ENCODE data around the gene GPR153. TPM values are rescaled to one million over a fixed set of nuclear protein-coding genes. Genes with fewer than 3 reads are reported as not detected.

Gene GPR153
- polyA plus RNA-seq, 1 donor = 17.2 TPM

DNA sequence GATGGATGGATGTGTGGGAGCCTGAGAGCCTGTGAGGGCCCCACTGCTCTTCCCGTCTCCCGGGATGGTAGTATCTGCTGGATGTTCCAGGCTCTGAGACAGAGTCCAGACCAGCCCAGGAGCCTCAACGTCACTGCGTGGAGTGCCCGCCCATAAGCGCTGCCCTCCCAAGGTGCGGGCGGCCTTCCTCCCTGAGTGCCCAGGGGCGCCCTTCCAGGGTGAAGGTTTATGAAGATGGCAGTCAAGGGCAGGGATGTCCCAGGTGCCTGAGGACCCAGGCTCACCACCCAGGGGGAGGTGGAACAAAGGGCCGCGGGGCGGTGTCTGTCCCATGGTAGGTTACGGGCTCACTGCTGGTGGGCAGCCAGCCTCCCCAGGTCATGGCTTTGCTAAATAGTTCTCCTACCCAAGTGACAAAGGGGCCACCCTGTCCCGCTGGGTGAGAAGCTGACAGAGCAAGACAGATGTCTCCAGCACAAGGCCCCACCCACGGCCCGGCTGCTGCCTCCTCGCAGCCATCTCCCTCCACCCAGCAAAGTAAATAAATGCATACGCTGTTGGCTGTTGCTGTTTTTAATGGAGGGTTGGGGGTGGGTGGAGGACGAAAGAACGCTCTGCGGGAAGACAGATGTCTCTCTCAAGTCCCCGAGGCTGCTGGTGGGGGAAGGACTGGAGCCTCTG, 9.0 kb upstream of the GPR153 start:
- DNase-seq (ENCODE audit: low read depth) = no peak

DNA sequence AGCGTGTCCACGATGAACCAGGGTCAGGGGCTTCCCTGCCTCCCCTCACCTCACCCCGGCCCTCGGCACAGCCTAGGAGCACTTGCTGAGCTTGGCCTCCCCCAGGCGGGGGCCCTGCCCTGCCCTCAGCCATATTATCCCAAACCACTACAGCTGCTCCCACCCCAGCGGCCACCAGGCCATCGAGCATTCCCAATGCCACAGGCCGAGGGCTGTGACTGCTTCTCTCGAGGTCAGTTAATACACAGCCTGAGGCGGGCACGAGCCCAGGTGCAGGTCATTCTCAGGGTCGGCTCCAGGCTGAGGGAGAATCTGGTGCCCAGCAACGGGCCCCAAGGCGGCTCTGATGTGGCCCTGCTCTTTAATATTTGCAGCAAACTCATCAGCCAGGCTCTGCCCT, 8.4 kb upstream of the GPR153 start:
- DNase-seq (ENCODE audit: low read depth) = no peak

DNA sequence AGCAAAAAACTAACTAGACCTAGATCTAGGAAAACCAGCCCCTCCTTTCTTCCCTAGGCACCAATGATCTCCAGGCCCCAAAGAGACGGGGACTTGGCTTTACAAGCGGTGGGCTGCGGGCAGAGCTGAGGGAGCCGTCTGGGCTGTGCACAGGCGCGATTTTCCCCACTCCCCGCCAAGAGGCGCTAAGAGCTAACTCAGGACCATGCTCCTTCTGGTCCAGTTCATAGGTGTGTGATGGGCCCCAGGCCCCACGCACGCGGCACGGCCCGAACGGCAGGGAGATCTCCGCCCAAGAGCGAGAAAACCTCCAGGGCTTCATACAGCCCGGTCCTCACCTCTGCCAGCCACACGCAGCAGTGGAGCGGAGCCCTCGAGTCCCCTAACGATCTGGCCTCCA, 7.5 kb upstream of the GPR153 start:
- DNase-seq (ENCODE audit: low read depth) = no peak

DNA sequence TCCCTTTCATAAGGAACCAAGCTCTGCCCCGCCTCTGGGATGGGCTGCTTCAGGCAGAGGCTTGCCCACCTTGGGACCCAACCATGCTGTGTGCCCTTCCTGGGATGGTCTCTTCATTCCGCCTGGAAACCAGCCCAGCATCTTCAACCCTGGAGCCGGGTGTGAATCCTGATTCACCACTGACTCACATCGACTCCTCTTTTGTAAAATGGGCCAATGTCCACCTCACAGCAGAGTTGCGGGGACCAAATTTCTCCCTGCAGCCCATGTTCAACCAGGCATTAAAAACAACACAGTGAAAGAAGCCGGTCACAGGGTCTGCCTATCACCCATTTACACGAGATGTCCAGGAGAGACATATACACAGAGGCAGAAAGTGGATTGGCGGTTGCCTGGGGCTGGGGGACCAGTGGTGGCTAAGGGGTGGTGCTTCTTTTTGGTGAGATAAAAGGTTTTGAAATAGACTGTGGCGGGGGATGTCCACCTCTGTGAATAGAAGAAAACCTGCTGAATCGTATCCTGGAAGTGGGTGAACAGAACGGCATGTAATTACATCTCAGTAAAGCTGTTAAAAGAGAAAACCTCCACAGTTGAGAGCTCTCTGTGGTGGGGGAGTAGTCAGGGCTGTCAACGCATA, 6.9 kb upstream of the GPR153 start:
- DNase-seq (ENCODE audit: low read depth) = no peak

DNA sequence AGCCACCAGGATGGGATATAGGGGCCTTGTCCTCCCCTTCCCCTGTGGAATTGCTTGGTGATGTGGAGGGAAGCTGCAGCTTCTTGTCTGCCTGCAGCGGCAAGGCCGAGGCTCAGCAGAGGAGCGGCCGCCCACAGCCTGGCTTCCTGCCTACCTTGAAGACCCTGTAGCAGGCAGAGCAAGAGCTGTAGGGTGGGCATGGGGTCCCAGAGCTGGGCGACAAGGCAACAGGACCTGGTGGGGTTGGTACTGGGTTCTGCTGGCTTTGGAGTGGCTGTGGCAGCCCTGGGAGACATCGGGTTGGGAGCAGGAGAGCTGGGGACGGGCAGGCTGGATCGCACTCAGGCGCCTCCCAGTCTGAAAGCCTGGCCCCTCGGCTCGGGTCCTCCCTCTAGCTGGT, 5.7 kb upstream of the GPR153 start:
- no peak for DNase-seq (ENCODE audit: low read depth)

DNA sequence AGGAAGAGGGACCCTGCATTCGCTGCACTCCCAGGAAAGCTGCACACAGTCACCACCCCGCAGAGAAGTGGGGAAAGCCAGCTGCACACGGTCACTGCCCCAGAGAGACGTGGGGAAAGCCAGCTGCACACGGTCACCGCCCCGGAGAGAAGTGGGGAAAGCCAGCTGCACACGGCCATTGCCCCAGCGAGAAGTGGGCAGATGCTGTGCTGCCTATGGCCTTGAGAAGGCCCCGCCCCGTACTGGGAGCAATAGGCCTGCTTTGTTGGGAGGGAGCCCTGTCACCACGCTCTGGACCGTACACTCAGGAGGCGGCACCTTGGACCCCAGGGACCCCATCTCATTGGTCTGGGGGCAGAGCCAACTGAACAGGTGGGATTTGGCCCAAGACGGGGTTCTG, 4.3 kb upstream of the GPR153 start:
- no peak for DNase-seq (ENCODE audit: low read depth)

DNA sequence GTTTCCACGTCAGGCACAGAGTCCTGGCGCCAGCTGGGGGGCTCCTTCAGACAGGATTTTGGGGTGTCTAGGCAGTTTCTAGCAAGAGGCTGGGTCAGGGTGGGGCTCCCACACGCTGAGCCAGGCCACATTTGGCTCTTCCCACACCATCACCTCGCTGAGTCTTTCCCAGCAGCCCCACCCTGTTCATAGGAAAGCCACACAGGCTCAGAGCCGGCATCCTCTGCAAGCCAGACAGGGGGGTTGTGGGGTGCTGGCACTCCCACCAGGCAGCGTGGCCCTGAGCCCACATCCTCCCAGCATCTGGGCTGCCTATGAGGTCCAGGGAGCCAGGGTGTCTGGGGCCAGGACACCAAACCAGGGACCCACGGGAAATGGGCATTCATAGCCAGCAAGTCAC, 2.8 kb upstream of the GPR153 start:
- DNase-seq (ENCODE audit: low read depth) = no peak

DNA sequence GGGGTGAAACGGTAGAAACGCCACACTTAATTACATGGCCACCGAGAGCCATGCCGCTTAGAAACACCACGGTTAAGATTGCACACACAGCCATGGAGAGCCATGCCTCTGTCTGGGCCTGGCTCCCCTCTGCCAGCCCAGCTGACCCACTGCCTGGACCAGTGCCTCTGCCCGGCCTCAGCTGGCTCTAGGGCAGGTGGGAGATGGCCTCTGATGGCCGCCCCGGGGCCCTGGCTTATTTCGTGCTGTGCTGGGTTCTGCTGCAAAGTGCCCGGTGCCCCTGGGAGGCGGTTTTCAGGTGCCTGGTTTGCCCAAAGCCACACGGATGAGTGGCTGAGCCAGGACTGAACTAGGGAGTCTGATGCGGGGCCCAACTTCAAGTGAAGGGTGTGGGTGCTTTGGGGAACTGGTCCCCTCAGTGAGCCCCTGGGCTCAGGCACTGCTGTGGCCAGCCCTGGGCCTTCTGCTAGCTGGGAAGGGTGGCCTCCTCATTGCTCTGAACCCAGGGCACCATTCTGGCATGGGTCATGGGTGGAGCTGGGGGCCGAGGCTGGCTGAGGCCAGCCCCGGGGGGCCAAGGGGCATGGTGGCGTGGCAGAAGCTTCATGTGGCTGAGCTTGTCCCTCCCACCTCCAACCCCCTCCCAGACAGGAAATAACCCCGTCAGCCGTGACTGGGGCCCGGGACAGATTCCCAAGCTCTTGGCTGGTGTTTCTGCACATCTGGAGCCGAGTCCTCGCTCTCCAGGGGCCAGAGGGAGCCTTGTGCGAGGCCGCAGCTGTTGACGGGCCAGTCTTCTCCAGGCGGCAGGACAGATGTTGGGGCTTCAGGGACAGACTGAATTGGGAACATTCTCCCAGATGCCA, 1.9 kb upstream of the GPR153 start:
- peak; percentile 56 for DNase-seq (ENCODE audit: low read depth)

DNA sequence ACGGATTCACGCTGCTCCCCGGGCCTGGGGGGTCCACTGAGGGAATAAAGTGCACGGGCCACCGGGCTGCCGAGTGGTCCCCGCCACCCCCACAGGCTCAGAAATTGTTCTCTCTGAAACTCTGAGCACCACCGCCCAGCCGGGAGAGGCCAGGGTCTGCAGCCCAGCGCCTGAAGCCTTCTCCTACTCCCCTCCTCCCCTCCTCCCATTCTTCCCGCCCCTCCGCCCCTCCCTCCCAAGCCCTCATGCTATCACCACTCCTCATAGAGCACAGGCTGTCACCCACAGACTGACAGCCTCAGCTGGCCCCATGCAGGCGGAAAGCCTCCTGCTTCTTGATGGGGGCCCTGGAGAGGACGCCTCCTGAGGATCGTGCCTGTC, 707 bp upstream of the GPR153 start:
- no peak for DNase-seq (ENCODE audit: low read depth)

DNA sequence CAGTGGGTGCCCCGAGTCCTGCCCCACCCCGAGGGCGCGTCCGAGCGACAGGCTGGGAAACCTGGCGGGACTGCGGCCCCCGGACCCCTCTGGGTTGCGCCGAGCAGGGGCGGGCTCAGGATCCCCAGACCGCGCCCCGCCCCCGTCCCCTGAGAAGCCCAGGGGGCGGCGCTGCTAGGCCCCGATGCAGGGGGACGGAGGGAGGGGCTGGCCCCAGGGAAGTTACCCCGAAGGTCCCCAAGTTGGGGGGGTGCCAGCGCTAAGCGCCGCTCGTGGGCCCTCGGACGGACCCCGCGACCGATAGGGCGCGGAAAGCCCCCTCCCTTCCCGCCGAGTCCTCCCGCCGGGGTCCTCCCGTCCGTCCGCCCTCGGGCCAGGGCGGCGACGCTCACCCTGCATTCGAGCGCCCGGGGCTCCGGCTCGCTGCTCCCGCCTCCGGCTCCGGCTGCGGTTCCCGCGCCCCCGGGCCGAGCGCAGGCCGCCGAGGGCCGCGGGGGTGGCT, 414 bp downstream of the GPR153 start:
- DNase-seq (ENCODE audit: low read depth) = no peak

DNA sequence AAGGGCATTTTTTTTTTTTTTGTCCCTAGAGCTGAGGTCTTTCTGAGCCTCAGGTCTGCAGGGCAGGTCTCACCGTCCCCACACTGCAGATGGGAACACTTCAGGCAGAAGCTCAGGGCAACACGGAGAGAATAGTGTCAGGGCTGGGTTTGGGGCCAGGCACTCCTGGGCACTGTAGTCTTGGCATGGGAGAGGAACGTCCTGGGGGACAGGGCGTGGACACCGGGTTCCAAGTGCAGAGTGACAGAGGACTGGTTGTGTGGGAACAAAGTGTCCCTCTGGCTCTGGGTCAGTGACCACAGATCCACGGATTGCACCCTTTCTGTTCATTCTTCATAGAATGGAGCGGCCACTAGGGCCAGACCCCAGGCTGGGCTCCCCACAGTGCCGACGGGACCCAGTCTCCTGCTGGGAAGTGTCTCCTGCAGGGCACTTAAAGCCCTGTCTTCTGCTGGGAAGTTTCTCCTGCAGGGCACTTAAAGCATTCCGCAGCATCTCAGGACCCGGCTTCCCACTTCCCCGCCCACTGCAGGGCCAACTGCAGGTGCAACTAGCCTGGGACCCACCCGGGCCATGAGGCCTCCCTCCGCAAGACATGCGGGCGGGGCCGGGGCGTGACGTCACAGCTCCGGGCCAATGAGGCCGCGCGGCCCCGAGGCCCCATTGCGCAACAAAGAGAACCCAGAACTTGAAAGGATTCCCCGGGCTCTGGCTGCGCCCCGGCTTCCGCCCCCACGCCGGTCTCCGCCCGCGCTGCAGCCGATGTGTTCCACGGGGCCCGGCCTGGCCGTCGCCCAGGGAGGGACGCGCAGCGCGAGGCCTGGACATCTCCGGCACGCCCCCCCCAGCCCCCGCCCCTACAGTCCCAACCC, 1.2 kb downstream of the GPR153 start:
- no peak for DNase-seq (ENCODE audit: low read depth)

DNA sequence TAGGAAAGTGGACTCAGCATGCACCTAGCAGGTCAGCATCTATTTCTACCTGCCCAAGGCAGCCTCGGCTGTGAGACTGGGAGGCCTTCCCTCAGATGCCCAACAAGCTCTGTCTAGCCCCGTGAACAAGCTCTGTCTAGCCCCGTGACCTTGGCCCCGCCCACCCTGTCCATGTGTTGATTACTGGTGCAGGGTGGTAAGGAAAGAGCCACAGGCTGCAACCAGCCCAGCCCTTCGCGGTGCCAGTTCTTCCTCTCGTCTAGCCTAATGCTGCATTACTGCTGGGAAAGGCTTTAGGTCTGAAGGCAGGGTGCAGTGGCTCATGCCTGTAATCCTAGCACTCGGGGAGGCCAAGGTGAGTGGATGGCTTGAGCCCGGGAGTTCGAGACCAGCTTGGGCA, 2.2 kb downstream of the GPR153 start:
- no peak for DNase-seq (ENCODE audit: low read depth)

DNA sequence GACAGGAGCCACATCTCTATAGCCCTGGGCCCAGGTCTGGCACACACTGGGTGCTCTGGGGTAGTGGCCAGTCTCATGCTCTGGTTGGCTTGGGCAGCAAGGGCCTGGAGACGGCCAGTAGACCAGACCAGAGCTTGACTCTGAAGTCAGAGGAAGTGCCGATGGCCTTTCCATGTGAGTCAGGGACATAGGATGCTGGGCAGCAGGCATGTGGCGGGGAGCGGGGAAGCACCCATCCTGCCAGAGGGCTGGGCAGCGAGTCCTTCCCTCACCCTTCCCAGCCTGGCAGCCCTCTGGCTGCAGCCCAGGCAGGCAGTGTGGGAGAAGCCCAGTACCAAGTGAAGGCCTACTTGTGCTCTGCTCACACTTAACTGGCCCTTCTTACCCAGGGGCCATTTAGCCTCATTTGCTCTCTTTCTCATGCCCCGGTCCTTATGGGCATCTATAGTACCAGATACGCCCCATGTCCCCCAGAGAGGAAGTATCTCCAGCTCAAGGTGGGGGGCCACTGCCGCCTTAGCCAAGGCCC, 3.3 kb downstream of the GPR153 start:
- no peak for DNase-seq (ENCODE audit: low read depth)

DNA sequence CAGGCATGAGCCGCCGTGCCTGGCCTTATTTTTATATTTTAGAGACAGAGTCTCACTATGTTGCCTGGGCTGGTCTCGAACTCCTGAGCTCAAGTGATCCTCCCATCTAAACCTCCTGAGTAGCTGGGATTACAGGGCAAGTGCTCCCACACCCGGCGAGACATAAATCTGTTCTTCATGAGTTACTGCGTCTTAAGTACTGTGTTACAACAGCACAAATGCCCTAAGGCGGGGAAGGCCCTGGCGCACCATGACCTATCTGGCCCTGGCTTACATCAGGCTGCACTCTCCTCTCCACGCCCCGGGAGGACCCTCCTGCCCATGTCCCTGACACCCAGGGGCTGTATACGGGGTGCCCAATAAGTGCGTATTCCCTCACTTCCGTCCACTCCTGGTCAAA, 4.3 kb downstream of the GPR153 start:
- no peak for DNase-seq (ENCODE audit: low read depth)

DNA sequence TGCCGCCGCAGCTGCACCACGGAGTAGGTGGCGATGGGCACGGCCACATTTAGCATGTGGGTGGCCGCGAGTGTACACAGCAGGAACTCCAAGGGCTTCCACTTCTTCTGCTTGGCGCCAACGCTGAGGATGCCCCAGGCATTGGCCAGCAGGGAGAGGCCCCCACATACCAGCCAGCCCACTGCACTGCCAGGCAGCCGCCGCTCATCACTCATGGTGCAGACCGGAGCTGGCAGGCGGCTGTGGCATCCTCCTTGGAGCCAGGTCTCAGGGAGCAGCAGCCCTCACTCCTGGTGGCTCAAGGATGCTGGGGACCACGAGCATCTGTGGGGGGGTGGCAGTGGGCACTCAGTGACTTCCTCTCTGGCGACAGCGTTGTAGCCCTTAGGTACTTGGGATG, 6.2 kb downstream of the GPR153 start:
- DNase-seq (ENCODE audit: low read depth) = no peak

DNA sequence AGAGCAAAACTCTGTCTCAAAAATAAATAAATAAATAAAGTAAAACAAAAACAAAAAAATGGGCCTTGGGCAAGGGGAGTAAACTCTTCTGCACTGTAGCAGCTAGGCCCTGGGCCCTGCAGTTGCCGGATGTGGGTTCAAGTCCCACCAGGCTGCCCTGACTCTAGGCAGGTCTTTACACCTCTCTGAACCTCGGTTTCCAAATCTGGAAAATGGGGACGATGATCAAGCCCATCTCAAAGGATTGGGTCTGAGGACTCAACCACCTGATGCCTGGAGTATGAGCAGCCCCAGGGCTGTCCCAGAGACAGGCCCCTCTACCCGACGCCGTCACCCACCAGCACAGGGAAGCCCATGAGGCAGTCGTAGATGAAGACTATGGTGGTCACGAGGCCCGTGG, 7.5 kb downstream of the GPR153 start:
- no peak for DNase-seq (ENCODE audit: low read depth)

DNA sequence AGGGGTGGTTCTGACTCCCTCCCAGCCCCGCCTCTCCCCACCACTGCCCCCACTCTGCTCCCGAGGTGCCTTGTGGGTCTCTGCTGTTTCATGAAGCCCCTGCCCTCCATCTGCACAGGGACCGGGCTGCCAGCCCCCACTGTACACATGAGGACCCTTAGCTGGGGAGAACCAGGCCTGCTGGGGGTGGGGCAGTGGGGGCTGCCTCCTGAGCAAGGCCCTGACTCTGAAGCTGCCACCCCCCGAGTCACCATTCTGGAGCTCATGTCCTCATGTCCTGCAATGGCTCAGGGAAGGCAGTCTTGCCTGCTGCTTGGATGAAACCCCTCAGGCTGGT, 8.6 kb downstream of the GPR153 start:
- DNase-seq (ENCODE audit: low read depth) = no peak

DNA sequence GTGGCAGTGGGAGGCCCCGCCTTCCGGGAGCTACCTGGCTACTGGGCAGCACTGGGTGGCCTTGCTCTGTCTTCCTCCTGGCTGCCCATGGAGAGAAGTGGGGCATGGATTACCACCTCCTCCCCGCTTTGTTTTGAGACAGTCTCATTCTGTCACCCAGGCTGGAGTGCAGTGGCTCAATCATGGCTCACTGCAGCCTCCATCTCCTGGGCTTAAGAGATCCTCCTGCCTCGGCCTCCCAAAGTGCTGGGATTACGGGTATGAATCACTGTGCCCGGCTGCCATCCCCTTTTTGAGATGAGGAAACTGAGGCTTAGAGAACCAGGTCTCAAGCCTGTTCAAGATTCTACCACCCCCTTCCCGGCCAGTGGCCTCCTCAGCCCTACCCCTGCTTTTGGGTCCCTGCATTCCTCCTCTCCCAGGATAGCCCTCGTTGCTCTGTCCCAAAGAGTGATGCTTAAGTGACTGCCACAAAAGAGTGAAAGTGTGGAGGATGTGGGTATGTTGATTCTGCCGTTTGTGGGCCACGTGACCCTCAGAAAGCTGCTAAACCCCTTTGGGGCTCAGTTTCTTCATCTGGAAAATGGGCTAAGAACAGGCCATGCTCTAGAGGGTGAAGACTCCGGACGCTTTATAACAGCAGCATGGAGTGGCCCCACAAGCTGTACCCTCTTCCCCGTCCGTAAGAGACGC, 9.1 kb downstream of the GPR153 start:
- no peak for DNase-seq (ENCODE audit: low read depth)

DNA sequence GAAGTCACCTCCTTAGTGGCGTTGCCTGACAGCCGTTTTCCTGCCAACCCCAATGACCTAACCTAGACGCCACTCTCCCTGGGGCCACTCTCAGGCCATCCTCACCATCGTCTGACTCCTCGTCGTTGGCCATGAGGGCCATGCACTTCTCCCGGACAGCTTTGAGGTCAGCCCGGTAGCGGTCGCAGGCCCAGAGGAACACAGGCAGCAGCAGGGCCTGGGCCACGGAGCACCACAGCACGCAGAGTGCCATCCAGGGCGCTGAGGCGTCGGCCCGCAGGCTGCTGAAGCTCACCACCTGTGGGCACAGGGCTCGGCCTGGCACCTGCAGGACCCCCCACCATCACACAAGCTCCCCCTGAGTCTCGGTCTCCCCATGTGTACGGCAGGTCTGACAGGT, 9.7 kb downstream of the GPR153 start:
- no peak for DNase-seq (ENCODE audit: low read depth)

DNA sequence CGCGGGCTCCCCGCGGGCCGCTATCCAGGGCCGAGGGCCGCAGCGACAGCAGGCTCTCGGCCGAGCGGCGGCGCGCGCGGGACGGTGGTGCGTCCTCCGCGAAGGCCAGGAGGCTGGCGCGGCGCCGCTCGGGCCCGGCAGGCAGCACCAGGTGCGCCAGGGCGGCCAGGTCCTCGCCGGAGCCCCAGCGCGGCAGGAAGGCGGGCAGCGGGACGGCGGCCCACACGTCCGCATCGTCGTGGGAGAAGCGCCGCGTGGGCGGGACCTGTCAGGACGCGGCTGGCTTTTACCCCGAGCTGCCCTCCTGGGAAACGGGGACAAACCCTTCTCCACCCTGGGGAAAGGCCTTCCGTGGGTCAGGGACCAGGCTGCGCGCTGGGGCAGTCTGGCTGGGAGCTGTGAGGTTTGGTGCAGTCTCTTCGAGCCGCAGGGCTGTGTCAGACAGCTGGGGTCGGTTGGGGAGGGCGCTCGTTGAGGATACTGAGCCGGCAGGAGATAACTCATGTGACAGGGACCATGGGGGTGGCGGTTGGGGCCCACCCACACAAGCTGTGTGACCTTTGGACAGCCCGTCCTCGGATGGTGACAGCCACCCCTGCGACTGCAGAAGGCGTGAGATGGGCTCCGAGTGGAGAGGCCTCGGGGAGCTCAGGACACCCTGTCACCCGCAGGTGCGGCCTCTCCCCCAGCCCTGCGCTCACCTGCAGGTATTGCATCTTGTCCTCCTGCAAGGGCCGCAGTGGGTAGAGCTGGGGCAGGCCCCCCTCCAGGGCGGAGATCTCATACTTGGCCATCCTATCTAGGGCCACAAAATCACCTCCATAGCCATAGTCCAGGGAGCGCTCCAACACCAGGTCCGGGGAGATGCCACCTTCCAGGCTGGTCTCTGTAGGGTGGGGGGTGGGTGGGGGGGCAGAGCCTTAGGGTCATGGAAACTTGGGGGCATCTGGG, 10.9 kb downstream of the GPR153 start:
- DNase-seq (ENCODE audit: low read depth) = no peak

Measured in forelimb muscle (tissue), 1 donor.